HepG2 (cell line): ENCODE measurements around the gene CTSO. TPM values are rescaled to one million over a fixed set of nuclear protein-coding genes. Genes with fewer than 3 reads are reported as not detected.

Experiments used
- ATAC-seq: fragments of 200-7000 bp; cut with Tn5 transposase; 3 replicates; pipeline ENCODE4 v1.9.1; 2020; ENCODE audit warnings: mild to moderate bottlenecking, moderate library complexity
- BruUV-seq: library from RNA; stranded (reverse); fragments of 400-500 nt; replicated peaks from 2 replicates; lab custom pipeline; 2021; lab: Mats Ljungman, UMichigan
- CTCF ChIA-PET: fragments of 300-600 bp; formaldehyde crosslinking; extraction: SDS; loops from one replicate; lab custom pipeline; 2021; ENCODE audit warnings: low total read pairs, inconsistent platforms, low intra/inter-chr PET ratio; lab: Yijun Ruan, JAX
- POLR2A ChIA-PET: fragments of 350-600 bp; sonication (Branson Sonifier 250); formaldehyde crosslinking; loops from one replicate; lab custom pipeline; 2020; ENCODE audit warnings: antibody characterized with exemption, inconsistent platforms; lab: Yijun Ruan, JAX
- DNase-seq: peaks from one replicate; pipeline ENCODE4 v3.0.0-alpha.2; 2015; ENCODE audit warnings: low spot score
- FAIRE-seq: peaks from 3 replicates; lab custom pipeline; 2011; peaks lifted over from hg19 to GRCh38; lab: Jason Lieb, UNC
- H2AFZ ChIP-seq: one replicate; pipeline ENCODE4 v1.6.1; 2011; ENCODE audit warnings: low read length, inconsistent platforms
- H3K27ac ChIP-seq: fragments of 300-600 bp; 3 replicates; pipeline ENCODE4 v1.8.0; 2011; ENCODE audit warnings: mixed run types, mild to moderate bottlenecking, mixed read lengths, low read length, inconsistent platforms; ENCODE audit not compliant: insufficient read depth; ENCODE audit errors: extremely low read length
- H3K27me3 ChIP-seq, 2 experiments: fragments of 200-600 bp in 1 of 2; 2 replicates in 1 of 2; 3 replicates in 1 of 2; pipeline versions ENCODE4 v1.6.0 to v1.8.0; 2011; ENCODE audit warnings: low read length in 2 of 2, mild to moderate bottlenecking in 2 of 2, moderate library complexity in 2 of 2, inconsistent platforms in 1 of 2; ENCODE audit not compliant: insufficient read depth in 2 of 2, control insufficient read depth in 1 of 2
- H3K36me3 ChIP-seq, 2 experiments: fragments of 200-600 bp in 1 of 2; replicated peaks in 1 of 2; 2 replicates in 1 of 2; 3 replicates in 1 of 2; pipeline versions ENCODE4 v1.5.1 to v1.8.0; 2011; ENCODE audit warnings: low read length in 2 of 2, inconsistent platforms in 1 of 2; ENCODE audit not compliant: insufficient read depth in 2 of 2, control insufficient read depth in 1 of 2
- H3K4me1 ChIP-seq: 2 replicates; pipeline ENCODE4 v1.5.1; 2012; ENCODE audit warnings: low read length, inconsistent platforms; ENCODE audit not compliant: insufficient read depth
- H3K4me2 ChIP-seq: 2 replicates; pipeline ENCODE4 v1.6.0; 2011; ENCODE audit warnings: low read depth, low read length, inconsistent platforms
- H3K4me3 ChIP-seq, 3 experiments: fragments of 200-600 bp in 1 of 3; sonication (generic), shearing (Covaris generic) in 1 of 3; replicated peaks in 1 of 3; 2 replicates each; pipeline ENCODE4 v1.5.1; 2011 to 2016; ENCODE audit warnings: low read length in 3 of 3, inconsistent platforms in 2 of 3, low read depth in 2 of 3, mild to moderate bottlenecking in 2 of 3, control low read depth in 1 of 3, mixed read lengths in 1 of 3; ENCODE audit not compliant: insufficient read depth in 1 of 3
- H3K79me2 ChIP-seq: one replicate; pipeline ENCODE4 v1.6.1; 2011; ENCODE audit warnings: low read length, inconsistent platforms; ENCODE audit not compliant: insufficient read depth
- H3K9ac ChIP-seq: 2 replicates; pipeline ENCODE4 v1.6.0; 2011; ENCODE audit warnings: mild to moderate bottlenecking, low read depth, low read length, inconsistent platforms; ENCODE audit not compliant: insufficient read depth
- H3K9me3 ChIP-seq: 2 replicates; pipeline ENCODE4 v1.5.1; 2012; ENCODE audit warnings: mild to moderate bottlenecking, low read length
- H4K20me1 ChIP-seq: 2 replicates; pipeline ENCODE4 v1.6.0; 2011; ENCODE audit warnings: inconsistent platforms, mild to moderate bottlenecking, low read length, moderate library complexity; ENCODE audit not compliant: insufficient read depth
- EED ChIP-seq: sonication (generic); formaldehyde crosslinking; IDR thresholded peaks from 2 replicates; pipeline ENCODE4 v1.5.0; 2020; ENCODE audit warnings: mild to moderate bottlenecking, missing genetic modification reagents
- ESRRA ChIP-seq: sonication (generic); formaldehyde crosslinking; IDR thresholded peaks from 2 replicates; pipeline ENCODE4 v1.5.1; 2020; ENCODE audit warnings: mild to moderate bottlenecking, low read depth, missing genetic modification reagents
- FOXP4 ChIP-seq: sonication (generic); formaldehyde crosslinking; IDR thresholded peaks from 2 replicates; pipeline ENCODE4 v1.4.0; 2020; ENCODE audit warnings: missing genetic modification reagents
- MTERF4 ChIP-seq: sonication (generic); formaldehyde crosslinking; IDR thresholded peaks from 2 replicates; pipeline ENCODE4 v1.8.0; 2023; ENCODE audit warnings: mild to moderate bottlenecking, missing genetic modification reagents
- NFAT5 ChIP-seq: sonication (generic); formaldehyde crosslinking; IDR thresholded peaks from 2 replicates; pipeline ENCODE4 v1.4.0; 2020; ENCODE audit warnings: missing genetic modification reagents
- REPIN1 ChIP-seq: sonication (generic); formaldehyde crosslinking; IDR thresholded peaks from 2 replicates; pipeline ENCODE4 v1.8.0; 2022; ENCODE audit warnings: missing genetic modification reagents, low read depth, mild to moderate bottlenecking, borderline replicate concordance
- RFX1 ChIP-seq: fragments of 450-650 bp; IDR thresholded peaks from 2 replicates; pipeline ENCODE4 v1.6.1; 2017
- RFXAP ChIP-seq: sonication (generic); formaldehyde crosslinking; IDR thresholded peaks from 2 replicates; pipeline ENCODE4 v1.4.0; 2020; ENCODE audit warnings: missing genetic modification reagents, borderline replicate concordance
- SYNCRIP ChIP-seq: fragments of 200-400 bp; formaldehyde crosslinking; IDR thresholded peaks from 2 replicates; pipeline ENCODE4 v1.6.1; 2018; ENCODE audit warnings: mild to moderate bottlenecking, low read depth, low read length; ENCODE audit not compliant: insufficient read depth
- THAP7 ChIP-seq: sonication (generic); formaldehyde crosslinking; IDR thresholded peaks from 2 replicates; pipeline ENCODE4 v1.8.1; 2023; ENCODE audit warnings: mild to moderate bottlenecking, missing genetic modification reagents
- ZFP62 ChIP-seq: sonication (generic); formaldehyde crosslinking; IDR thresholded peaks from 2 replicates; pipeline ENCODE4 v1.4.0; 2020; ENCODE audit warnings: missing genetic modification reagents
- ZIK1 ChIP-seq: sonication (generic); formaldehyde crosslinking; IDR thresholded peaks from 2 replicates; pipeline ENCODE4 v1.5.0; 2020; ENCODE audit warnings: mild to moderate bottlenecking, low read depth, missing genetic modification reagents, borderline replicate concordance
- ZKSCAN1 ChIP-seq: fragments of 150-350 bp; IDR thresholded peaks from 2 replicates; pipeline ENCODE4 v1.6.1; 2014; ENCODE audit warnings: low read length
- ZNF329 ChIP-seq: sonication (generic); formaldehyde crosslinking; IDR thresholded peaks from 2 replicates; pipeline ENCODE4 v1.9.0; 2021; ENCODE audit warnings: low read depth, mild to moderate bottlenecking, missing genetic modification reagents
- ZNF639 ChIP-seq: conservative IDR thresholded peaks from 2 replicates; pipeline ENCODE4 v1.6.1; 2018; ENCODE audit warnings: missing genetic modification reagents
- ZNF776 ChIP-seq: sonication (generic); formaldehyde crosslinking; IDR thresholded peaks from 2 replicates; pipeline ENCODE4 v1.4.0; 2020; ENCODE audit warnings: mild to moderate bottlenecking, missing genetic modification reagents
- WGBS: methylation state at CpG from one replicate; pipeline ENCODE4 v1.1.6; 2017; ENCODE audit warnings: low lambda C conversion rate; 5-methylcytosine and 5-hydroxymethylcytosine counted together
- in situ Hi-C: cut with HindIII; loops from 2 replicates; pipeline ENCODE4 v1.10.0; 2017; ENCODE audit warnings: low pct_unique_long_range_greater_than_20kb; ENCODE audit not compliant: extremely low pct_ligation_motif_present
- intact Hi-C: fragments of 100-400 bp; cut with micrococcal nuclease; formaldehyde crosslinking; loops from one replicate; pipeline ENCODE4 v1.10.0; 2022; ENCODE audit not compliant: unreplicated experiment
- polyA plus RNA-seq, 8 experiments: library from polyadenylated mRNA; depleted of rRNA in 3 of 8; stranded (reverse) in 7 of 8; unstranded in 1 of 8; fragments of >200 nt; fragmentation: Illumina TruSeq in 4 of 8; extraction: Trizol in 4 of 8; gene quantifications; 2 replicates each; pipeline versions ENCODE4 v1.2.1 to v1.2.3, GENCODE V29; 2011 to 2016; ENCODE audit warnings: low read depth in 4 of 8, missing spikeins in 1 of 8, mixed read lengths in 1 of 8; ENCODE audit not compliant: insufficient read depth in 1 of 8
- total RNA-seq, 5 experiments: library from RNA; depleted of rRNA; stranded (reverse); fragments of >200 nt; fragmentation: Illumina TruSeq; extraction: Trizol; gene quantifications; 2 replicates each; pipeline ENCODE4 v1.2.3, GENCODE V29; 2016; ENCODE audit warnings: low read depth in 1 of 5

The CTSO gene
- total and polyA plus RNA-seq, 2 of the 13 experiments (the other 11 are each of a cell fraction or from before 2014, with no cell fraction given): 0.07 to 0.17 TPM

- intact Hi-C loops: no loop called here
- ChIA-PET CTCF (no interaction called here), POLR2A (no interaction called here)
- Histone ChIP-seq H3K4me3 (no peak overlapping the region), H4K20me1 (no peaks in the 10 kb centered on the region), H3K27me3 (no peaks in the 10 kb centered on the region), H3K27ac (no peak overlapping the region), H3K4me2 (no peak overlapping the region), H3K9ac (no peak overlapping the region), H3K4me1 (no peaks in the 10 kb centered on the region), H2AFZ (no peak overlapping the region), H3K36me3 (no peaks in the 10 kb centered on the region), H3K9me3 (no peaks in the 10 kb centered on the region), H3K79me2 (no peaks in the 10 kb centered on the region)
- DNase-seq (no peak), FAIRE-seq (no peak), ATAC-seq (no peak)
- in situ Hi-C loops: no loop called here
- 0% methylated on average over 1 of the region's 1 CpG for WGBS
- BruUV-seq: no TSS peak
- TF ChIP-seq ZNF639 (CRISPR knock-in tag) (no peak), ZKSCAN1 (no peak), EED (CRISPR knock-in tag) (no peak), ZFP62 (no peak), REPIN1 (CRISPR knock-in tag) (no peak), RFXAP (CRISPR knock-in tag) (no peak), ZNF329 (CRISPR knock-in tag) (no peak), SYNCRIP (no peak), RFX1 (no peak), ESRRA (CRISPR knock-in tag) (no peak), ZNF776 (CRISPR knock-in tag) (no peak), THAP7 (no peak), FOXP4 (CRISPR knock-in tag) (no peak), MTERF4 (CRISPR knock-in tag) (no peak), ZIK1 (CRISPR knock-in tag) (no peak), NFAT5 (CRISPR knock-in tag) (no peak)
Measured at GRCh38 chr4:155921597-155921996, 32.1 kb downstream of the CTSO start.
